ENCODE data around the gene TIFAB. TPM values are rescaled to one million over a fixed set of nuclear protein-coding genes. Genes with fewer than 3 reads are reported as not detected.

The TIFAB gene
- polyA plus RNA-seq, 1 donor from 2014 or later: not detected

GRCh38 chr5:135445306-135445985, 6.7 kb downstream of the TIFAB start:
- Histone ChIP-seq H2AFZ (ENCODE audit: low read depth, low read length) (no peak overlapping the region), H4K20me1 (ENCODE audit: insufficient read depth) (no peaks in the 10 kb centered on the region), H3K9me2 (ENCODE audit: insufficient read depth, low read length) (no peaks in the 10 kb centered on the region), H3K4me2 (ENCODE audit: low read length) (no peak overlapping the region), H3K4me3 (ENCODE audit: low read length) (no peak overlapping the region), H3K9ac (ENCODE audit: low read length) (no peak overlapping the region), H3K27me3 (ENCODE audit: insufficient read depth, low read depth, low read length) (no peaks in the 10 kb centered on the region), H3K79me2 (replicated peaks; ENCODE audit: insufficient read depth, low read length) (no peaks in the 10 kb centered on the region), H3F3A (ENCODE audit: insufficient read depth, low read length, poor library complexity, severe bottlenecking) (no peaks in the 10 kb centered on the region), H3K9me3 (ENCODE audit: low read length) (no peaks in the 10 kb centered on the region), H3K36me3 (ENCODE audit: insufficient read depth, low read length) (no peaks in the 10 kb centered on the region), H3K27ac (ENCODE audit: low read length) (no peak overlapping the region)
- TF ChIP-seq RAD21 (conservative IDR thresholded peaks at IDR 0.05): no peak
- TF ChIP-seq TAF1 (IDR thresholded peaks at IDR 0.05; ENCODE audit: low read depth): no peak
- TF ChIP-seq MXI1 (conservative IDR thresholded peaks at IDR 0.05; ENCODE audit: poor library complexity, severe bottlenecking): no peak
- no peak for TF ChIP-seq EP300 (conservative IDR thresholded peaks at IDR 0.05; ENCODE audit: poor library complexity, severe bottlenecking)
- TF ChIP-seq EZH2 (IDR thresholded peaks at IDR 0.05; ENCODE audit: borderline replicate concordance, insufficient read depth, low read length, poor library complexity, severe bottlenecking): no peak
- no peak for TF ChIP-seq SMC3 (conservative IDR thresholded peaks at IDR 0.05; ENCODE audit: poor library complexity)
- no peak for TF ChIP-seq POLR2AphosphoS5 (IDR thresholded peaks at IDR 0.05)
- no peak for TF ChIP-seq REST (IDR thresholded peaks at IDR 0.05; ENCODE audit: borderline replicate concordance)
- no peak for TF ChIP-seq CTCF (IDR thresholded peaks at IDR 0.05; ENCODE audit: poor library complexity, severe bottlenecking)

GRCh38 chr5:135444881-135445280, 7.3 kb downstream of the TIFAB start:
- Histone ChIP-seq H3K9me2 (ENCODE audit: insufficient read depth, low read length) (no peaks in the 10 kb centered on the region), H3K4me2 (ENCODE audit: low read length) (no peak overlapping the region), H3F3A (ENCODE audit: insufficient read depth, low read length, poor library complexity, severe bottlenecking) (no peaks in the 10 kb centered on the region), H3K36me3 (ENCODE audit: insufficient read depth, low read length) (no peaks in the 10 kb centered on the region), H3K79me2 (replicated peaks; ENCODE audit: insufficient read depth, low read length) (no peaks in the 10 kb centered on the region), H3K9ac (ENCODE audit: low read length) (no peak overlapping the region), H4K20me1 (ENCODE audit: insufficient read depth) (no peaks in the 10 kb centered on the region), H3K27ac (ENCODE audit: low read length) (no peak overlapping the region), H3K4me3 (ENCODE audit: low read length) (no peak overlapping the region), H2AFZ (ENCODE audit: low read depth, low read length) (no peak overlapping the region), H3K9me3 (ENCODE audit: low read length) (no peaks in the 10 kb centered on the region), H3K27me3 (ENCODE audit: insufficient read depth, low read depth, low read length) (no peaks in the 10 kb centered on the region)
- TF ChIP-seq CTCF (IDR thresholded peaks at IDR 0.05; ENCODE audit: poor library complexity, severe bottlenecking): no peak
- TF ChIP-seq TAF1 (IDR thresholded peaks at IDR 0.05; ENCODE audit: low read depth): no peak
- no peak for TF ChIP-seq REST (IDR thresholded peaks at IDR 0.05; ENCODE audit: borderline replicate concordance)
- TF ChIP-seq RAD21 (conservative IDR thresholded peaks at IDR 0.05): no peak
- no peak for TF ChIP-seq MXI1 (conservative IDR thresholded peaks at IDR 0.05; ENCODE audit: poor library complexity, severe bottlenecking)
- no peak for TF ChIP-seq EP300 (conservative IDR thresholded peaks at IDR 0.05; ENCODE audit: poor library complexity, severe bottlenecking)
- TF ChIP-seq EZH2 (IDR thresholded peaks at IDR 0.05; ENCODE audit: borderline replicate concordance, insufficient read depth, low read length, poor library complexity, severe bottlenecking): no peak
- TF ChIP-seq SMC3 (conservative IDR thresholded peaks at IDR 0.05; ENCODE audit: poor library complexity): no peak
- no peak for TF ChIP-seq POLR2AphosphoS5 (IDR thresholded peaks at IDR 0.05)

Data from neural cell (in vitro differentiated cells).